NB4 (cell line): Measurements from ENCODE around the gene ZMYM3.

ENCODE experiments used
- CTCF ChIP-seq: IDR thresholded peaks from one replicate; pipeline ENCODE4 v1.5.1; 2012; ENCODE audit warnings: low read depth, low read length
- POLR2A ChIP-seq: IDR thresholded peaks from 2 replicates; pipeline ENCODE4 v1.6.1; 2011; ENCODE audit warnings: mild to moderate bottlenecking; ENCODE audit not compliant: insufficient read length; ENCODE audit errors: extremely low read depth

- TF ChIP-seq POLR2A: no peak
- TF ChIP-seq CTCF: no peak
Measured at GRCh38 chrX:71210816-71211215, 43.1 kb downstream of the ZMYM3 start.
